Stimulated activated CD8-positive, alpha-beta memory T cell treated with anti-CD3 and anti-CD28 coated beads, Interleukin-7, amount 100 ng/mL, for 48 hours (primary cell): Measurements from ENCODE around the gene CASQ2.

ENCODE experiments used
- DNase-seq, 2 donors: peaks; one replicate each; pipeline ENCODE4 v3.0.0-alpha.2; 2020; ENCODE audit warnings: low read depth in 1 of 2; ENCODE audit errors: extremely low read depth in 1 of 2

The CASQ2 gene

DNA sequence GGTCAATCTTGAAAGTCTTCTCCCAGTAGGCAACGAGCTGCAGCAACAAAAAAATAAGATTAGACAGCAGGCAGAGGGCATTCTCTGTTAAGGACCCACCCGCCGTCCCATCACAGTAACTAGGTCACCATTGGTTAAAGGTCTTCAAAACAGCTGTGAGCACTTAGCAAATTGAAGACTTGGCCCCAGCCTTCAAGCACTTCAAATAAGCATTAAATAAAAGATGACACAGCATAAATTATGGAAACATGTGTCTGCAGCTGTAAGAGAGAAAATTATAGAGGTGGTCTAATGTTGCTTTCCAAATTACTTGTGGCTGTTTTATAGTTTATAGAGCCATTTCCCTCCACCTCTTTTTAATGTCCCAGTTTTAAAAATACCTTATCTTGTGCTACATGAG is 65.6 kb downstream of the CASQ2 start:
- DNase-seq = no peak

DNA sequence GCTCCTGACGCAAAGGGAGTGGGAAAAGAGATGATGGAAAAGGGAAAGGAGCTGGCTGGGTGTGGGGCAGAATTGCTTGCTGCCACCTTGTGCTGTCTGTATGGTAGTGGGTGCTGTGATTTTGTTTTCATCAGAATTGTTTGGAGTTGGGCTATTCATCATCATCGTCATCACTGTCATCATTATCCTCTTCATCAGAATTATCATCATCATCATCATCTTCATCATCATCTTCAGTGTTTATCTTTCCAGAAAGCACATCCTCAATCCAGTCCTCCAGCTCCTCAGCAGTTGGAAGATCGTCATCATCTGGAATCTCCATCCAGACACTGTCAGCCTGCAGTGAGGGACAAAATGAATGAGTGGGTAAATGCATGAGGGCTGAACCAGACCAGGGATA is 67.4 kb downstream of the CASQ2 start:
- DNase-seq = no peak

DNA sequence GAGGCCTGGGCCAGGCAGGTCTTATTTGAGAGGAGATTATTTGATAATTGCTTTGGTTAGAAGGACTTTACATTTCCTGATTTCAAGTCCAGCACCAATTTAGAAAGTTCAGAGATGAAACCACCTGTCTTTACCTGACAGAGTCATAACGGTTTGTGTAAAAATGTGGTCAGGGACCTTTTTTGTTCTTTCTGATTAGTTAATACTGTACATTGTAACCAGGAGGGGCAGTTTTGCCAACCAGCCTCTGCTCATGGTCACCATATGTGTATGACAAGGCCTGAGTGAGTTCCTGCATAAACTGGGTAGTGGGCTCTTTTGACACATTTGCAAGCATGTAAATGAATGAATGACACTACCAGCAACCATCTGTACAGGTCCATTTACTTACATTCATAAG is 70.9 kb downstream of the CASQ2 start:
- DNase-seq = no peak

DNA sequence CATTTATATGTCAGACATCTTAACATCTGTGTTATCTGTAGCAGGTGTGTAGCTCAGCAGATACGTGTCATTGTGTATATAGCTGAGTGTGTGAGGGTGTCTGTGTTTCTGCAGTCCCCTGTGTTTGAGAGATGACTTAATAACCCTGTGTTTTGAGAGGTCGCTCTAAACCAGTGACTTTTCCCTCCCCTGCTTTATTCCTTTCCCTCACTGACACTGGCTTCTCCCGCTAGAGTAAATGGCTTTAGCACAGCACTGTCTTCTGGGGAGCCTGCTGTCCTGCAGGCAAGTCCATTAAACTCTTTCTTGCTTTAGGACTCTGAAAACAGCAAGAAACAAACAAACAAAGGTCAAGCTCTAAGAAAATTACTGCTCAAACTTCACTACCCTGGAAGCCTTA is 73.7 kb downstream of the CASQ2 start:
- no peak for DNase-seq

DNA sequence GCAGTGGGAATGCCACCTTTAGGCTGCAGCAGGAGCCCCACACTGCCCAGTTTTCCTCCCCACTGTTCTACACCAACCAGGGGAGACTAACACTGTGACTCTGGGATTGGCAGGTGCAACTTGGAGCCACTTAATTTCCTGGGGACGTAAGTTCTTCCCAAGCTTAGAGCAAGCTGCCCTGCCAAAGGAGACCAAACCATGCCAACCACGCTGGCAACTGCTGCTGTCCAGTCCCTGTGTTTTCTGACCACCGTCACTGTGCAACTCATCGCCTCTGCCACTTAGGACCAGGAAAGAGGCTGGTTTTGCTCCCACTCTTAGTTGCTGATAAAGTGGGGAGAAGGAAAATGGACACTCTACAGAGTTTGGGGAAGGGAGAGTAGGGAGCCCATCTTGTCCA is 76.3 kb downstream of the CASQ2 start:
- DNase-seq = no peak

DNA sequence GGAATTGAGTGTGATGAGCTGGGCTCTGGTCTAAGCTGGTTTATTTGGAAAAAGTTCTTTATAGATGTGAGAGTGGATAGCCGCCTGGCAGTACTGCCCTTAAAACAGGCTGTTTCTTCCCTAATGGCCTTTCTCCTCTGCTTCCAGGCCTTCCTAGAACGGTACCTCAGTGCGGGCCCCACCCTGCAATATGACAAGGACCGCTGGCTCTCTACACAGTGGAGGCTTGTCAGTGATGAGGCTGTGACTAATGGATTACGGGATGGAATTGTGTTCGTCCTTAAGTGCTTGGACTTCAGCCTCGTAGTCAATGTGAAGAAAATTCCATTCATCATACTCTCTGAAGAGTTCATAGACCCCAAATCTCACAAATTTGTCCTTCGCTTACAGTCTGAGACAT is 77.5 kb downstream of the CASQ2 start:
- DNase-seq = no peak

DNA sequence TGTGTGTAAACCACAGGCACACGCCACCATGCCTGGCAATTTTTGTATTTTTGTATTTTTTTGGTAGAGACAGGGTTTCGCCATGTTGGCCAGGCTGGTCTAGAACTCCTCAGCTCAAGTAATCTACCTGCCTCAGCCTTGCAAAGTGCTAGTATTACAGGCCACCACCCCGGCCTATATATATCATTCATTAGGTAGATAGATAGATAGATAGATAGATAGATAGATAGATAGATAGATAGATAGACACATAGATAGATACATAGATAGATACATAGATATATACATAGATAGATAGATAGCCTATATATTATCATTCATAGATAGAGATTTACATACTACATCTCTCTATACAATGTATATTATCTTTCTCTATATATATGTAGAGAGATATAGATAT is 80.8 kb downstream of the CASQ2 start:
- DNase-seq = no peak

DNA sequence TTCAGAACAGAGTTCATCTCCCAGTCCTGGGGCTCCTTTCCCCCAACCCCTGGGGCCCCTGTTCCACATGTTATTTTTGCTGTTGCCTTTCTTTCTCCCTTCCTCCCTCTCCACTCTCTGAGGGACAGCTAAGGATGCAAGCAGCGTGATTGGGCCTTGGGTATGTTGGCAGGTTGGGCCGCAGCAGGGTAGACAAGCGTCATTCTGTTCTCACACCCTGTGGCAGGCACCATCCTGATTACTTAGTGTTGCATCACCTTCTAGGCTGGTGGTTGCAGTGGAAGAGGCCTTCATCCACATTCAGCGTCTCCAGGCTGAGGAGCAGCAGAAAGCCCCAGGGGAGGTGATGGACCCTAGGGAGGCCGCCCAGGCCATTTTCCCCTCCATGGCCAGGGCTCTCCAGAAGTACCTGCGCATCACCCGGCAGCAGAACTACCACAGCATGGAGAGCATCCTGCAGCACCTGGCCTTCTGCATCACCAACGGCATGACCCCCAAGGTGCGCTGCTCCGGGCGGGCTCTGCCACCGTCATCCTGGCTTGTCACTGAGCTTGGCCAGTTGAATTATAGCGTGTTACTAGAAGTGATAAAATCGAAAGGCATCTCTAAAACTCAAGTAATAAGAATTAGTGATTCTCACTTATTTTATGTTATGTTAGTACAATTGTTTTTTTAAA is 83.3 kb downstream of the CASQ2 start:
- no peak for DNase-seq

DNA sequence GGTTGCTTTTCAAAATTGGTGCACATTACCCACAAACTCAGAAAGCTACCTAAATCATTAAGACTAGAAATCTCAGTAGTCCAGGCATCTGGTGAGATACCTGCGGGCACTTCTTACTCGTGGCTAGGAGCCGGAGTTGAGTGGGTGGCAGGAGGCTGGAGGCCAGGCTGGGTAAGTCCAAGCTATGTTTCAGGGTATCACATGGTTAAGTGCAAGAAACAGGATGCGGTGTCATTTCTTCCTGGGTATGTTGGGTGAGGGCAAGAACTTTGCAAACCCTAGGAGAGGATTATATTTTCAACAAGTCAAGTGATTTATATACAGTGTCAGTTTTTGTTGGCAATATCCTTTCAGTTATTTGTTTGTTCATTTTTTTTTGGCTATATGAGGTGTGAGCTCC is 85.7 kb downstream of the CASQ2 start:
- no peak for DNase-seq

DNA sequence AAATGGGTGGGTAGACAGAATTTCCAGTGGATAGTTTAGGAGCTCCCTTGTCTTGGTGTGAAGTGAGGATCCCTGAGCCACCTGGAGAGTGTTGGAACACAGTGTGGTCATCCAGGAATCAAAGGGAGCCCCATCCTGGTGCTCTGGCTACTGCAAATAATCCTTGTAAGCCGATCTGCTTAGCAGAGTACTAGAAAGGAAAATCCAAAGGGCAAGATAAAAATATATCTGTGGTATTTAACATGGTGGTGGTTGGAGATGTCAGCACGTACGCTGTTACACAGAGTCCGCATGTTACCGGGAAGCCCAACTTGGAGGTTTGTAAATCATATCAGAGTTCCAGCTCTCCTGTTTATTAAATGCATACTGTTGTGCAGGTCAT is 87.8 kb downstream of the CASQ2 start:
- no peak for DNase-seq

DNA sequence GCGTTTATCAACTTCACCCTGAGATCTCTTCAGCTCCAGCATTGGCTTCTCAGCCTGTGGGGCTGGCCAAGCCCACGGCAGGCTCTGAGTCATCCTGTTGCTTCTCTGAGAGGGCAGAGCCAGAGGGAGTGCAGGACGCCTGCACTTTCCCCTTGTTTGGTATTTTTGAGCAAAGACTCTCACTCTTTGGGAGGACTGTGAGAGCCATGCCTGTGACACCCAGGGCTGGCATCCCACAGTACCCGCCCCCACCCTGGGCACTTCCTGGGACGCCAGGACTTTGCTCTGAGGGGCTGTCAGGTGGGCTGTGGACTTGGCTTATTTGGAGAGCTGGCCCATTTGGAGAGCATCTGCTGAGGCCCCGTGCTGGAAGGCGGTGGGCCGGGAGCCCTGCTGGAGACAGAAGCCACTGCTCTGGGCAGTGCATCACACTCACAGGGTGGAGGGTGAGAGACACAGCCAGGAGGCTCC is 89.3 kb downstream of the CASQ2 start:
- DNase-seq = no peak

DNA sequence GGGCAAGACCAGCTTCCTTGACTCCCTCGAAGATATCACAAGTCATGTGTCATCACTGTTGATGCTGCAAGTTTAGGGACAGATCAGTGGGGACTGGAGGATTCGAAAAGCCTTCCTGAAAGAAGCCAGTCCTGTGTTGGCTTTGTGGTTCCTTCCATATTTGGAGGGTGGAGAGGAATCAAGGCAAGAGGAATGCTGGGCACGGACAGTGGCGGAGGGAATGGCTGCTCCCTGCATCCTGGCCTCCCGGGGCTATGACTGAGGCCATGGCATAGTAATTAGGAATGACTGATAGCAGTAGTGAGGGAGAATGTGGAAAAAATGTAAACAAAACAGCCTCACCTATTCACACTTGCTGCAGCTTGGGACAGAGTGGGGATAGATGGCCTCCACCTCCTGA is 90.4 kb downstream of the CASQ2 start:
- no peak for DNase-seq

DNA sequence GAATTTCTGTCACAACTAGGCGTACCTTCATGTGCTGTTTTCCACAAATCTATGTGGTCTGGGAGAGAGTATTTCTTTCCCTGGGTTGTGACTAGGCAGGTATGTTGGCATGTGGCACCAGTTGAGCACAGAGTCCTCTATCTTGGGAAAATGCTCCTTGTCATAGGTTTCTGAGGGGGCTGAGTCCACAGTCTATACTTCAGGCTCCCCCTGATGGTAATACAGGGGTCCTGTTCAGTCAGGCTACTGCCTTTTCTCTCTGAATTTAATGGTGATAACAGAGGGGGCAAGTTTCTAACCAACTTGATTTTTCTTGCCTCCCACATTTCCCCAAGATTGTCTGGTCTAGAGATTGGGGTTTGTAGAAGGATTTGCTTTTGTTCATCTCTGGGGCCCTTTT is 90.9 kb downstream of the CASQ2 start:
- DNase-seq = no peak

DNA sequence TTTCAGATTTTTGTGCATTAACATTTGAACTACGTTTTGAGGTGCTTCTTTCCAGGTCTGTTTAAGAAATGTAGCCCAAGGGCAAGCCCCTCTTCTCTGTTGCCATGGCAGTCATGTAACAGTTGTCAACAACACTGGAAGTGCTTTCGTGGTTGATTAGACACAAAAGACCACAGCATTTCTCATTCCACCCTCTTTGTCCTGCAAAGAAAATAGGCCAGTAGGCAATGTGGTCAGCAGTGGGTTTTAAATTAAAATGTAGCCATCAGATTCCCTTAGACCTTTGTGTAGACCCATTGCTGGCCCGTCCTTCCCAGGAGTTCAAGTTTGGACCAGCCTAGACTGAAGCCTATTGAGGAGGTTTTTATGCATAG is 91.3 kb downstream of the CASQ2 start:
- no peak for DNase-seq

DNA sequence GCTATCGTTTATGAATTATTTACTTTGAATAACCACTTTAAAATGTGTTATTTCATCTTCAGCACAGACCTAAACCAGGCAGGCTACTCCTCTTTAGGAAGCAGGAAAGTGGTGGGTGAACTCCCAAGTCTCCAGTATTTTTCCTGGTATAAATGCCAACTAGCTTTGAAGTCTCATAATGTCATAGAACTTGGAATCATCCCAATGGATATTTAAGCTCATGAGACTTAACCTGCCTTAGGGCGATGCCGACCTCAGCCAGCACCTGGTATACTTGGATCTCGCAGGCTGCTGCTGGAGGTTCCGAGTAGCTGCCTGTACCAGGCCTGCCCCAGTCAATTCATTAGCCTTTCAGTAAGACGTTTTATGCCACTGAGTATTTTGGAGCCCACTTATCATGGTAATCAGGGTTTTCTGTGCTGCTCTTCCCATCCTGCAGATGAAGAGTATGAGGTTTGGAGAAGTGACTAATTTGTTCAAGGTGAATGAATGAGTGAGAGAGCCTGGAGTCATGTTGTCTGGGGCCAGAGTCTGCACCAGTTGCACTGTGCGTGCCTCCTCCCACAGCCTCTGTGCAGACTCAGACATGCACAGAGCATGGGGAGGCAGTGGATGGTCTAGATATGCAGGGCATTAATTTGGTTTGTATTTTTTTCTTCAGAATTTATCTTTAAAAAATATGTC is 91.9 kb downstream of the CASQ2 start:
- no peak for DNase-seq

DNA sequence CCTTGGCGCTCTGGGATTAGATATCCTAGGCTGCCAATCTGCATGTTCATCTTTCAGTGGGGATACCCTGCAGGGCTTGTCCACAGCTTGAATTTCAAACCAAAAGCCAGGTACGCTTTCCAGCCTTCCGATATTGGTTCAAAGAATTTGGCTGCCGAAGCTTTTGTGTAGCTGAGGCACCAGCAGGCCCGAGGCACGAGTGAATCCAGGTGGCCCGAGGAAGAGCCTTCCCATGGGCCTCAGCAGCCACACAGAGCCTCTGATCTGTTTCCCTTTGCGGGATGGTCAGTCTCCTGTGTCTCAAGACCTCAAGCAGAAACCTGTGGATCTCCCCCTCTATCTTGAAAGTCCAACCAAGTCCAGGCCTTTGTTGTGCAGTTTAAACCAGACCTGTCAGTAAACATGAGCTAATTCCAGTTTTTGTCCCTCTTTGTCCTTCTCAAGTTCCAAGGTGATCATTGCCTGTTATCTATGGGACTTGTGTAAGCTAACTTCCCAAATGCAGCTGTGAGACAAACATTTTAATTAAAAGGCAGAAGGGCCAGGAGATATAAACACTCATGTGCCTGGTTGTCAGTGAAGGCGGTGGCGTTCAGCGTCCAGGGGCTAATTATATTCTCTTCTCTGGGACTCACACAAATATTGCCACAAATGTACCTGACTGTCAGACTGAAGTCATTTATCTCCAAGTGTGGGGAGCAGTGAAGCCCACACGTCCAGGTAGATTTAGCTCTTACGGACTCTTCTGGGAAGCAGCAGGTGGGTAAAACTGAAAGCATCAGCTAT is 96.1 kb downstream of the CASQ2 start:
- DNase-seq = no peak

DNA sequence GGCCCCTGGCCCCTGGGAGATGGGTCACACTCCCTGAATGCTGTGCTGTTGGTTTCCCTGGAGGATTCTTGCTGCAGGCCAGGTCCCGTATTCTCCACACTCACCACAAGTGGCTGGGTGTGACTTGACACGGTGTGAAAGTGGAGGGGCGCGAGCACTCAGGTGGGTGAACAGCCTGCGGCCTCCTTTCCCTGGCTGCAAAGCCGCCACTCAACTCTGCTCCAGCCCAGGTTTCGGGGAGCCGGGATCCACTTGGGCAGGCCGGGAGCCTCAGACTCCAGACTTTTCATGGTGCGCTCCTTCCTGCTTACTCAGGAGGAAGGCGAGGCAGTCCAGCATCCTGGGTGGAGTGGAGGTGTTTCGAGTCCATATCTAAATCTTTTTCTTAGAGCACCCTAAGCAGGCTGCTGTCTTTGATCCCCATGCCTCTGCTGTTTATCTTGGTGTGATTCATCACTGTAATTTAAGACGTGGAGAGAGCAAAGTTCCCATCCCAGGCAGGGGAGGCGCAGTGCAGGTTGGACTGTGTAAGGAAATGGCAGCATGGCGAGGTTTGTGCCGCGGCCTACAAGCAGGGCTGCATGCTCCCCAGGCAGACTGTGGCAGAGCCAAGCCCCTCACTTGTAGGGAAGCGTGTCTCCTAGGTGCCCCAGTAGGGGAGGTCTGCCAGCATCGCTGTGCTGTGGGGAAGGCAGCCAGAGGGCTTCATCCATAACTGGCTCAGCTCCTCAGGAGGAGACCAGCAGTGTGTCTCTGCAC is 97.2 kb downstream of the CASQ2 start:
- no peak for DNase-seq

DNA sequence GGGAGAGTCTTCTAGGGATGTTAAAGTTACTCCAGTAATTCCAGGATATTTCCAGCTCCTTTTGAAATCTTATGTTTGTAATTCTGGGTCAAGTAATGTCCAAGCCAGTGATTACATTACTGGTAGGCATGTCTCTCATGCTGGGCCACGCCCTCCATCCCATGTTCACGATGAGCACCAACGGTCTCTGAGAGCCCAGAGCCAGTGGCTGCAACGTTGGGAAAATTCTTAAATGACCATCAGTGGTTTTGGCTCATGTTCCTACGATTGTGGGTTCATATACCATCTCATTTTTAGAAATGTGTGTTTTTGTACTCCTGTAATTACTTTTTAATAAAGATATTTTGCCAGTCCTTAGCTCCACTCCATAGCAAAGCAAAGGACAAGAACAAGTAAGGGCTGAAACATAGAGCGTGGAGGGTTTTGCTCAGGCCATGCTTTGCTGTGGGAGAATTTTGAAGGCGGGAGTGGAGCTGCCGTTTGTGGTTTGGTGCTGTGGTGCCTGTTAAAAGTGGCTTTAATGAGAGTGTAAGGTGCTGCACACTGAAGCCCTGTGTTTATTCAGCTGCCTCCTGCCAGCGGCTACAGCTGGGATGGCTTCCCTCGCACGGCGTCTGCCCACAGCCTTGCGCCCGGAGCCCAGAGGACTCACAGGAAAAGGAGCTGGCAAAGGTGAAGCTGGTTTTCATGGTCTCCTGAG is 97.9 kb downstream of the CASQ2 start:
- no peak for DNase-seq

DNA sequence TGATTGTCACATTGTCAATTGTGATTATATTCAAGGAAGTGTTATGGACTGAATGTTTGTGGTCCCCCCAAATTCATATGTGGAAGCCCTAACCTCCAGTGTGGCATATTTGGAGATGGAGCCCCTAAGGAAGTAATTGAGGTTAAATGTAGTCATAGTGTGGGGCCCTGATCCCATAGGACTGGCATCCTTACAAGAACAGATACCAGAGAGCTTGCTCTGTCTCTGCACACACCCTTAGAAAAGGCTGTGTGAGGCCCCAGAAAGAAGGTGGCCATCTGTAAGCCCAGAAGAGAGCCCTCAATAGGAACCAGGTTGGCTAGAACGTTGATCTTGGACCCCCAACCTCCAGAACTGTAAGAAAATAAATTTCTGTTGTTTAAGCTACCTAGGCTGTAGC is 98.6 kb downstream of the CASQ2 start:
- no peak for DNase-seq

DNA sequence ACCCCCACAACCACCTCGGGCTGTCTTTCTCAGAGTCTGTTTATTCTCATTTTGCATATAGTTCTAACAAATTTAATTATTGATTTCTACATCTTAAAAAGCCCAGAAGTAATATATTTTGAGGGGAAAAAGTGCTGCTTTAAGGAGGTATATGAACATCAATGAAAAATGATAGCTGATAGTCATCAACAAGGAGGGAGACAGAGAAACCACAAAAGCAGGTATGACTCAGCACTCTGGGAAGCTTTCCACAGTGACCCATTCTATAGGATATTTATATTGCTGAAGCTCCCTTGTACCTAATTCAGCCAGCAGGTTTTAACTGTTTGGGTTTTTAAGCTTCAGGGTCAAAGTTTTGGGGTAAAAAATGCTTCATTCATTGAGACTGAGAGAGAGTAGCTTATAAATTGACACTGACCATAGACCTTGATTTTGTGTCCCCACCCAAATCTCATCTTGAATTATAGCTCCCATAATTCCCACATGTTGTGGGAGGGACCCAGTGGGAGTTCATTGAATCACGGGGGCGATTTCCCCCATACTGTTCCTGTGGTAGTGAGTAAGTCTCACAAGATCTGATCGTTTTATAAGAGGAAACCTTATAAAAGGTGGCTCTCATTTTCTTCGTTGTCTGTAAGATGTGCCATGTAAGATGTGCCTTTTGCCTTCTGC is 99.4 kb downstream of the CASQ2 start:
- no peak for DNase-seq
